A549 (cell line): ENCODE data around the gene OR4K17. TPM values are rescaled to one million over a fixed set of nuclear protein-coding genes. Genes with fewer than 3 reads are reported as not detected.

ENCODE experiments used
- ATAC-seq, 2 experiments: fragments of 200-7000 bp in 1 of 2; fragments of >200 bp in 1 of 2; cut with Nextera tagmentation in 1 of 2; cut with Tn5 transposase in 1 of 2; 3 replicates each; pipeline versions ENCODE4 v1.8.0 to v1.9.1; 2018 to 2020; ENCODE audit warnings: mild to moderate bottlenecking in 1 of 2, moderate library complexity in 1 of 2
- CTCF ChIA-PET: fragments of 300-600 bp; sonication (Branson Sonifier 250); formaldehyde crosslinking; extraction: SDS; loops from one replicate; lab custom pipeline; 2021; ENCODE audit warnings: antibody characterized with exemption, inconsistent platforms; lab: Yijun Ruan, JAX
- POLR2A ChIA-PET: fragments of 350-600 bp; formaldehyde crosslinking; extraction: SDS; loops from one replicate; lab custom pipeline; 2021; ENCODE audit warnings: antibody characterized with exemption, inconsistent platforms; lab: Yijun Ruan, JAX
- DNase-seq, 2 experiments: peaks; one replicate each; pipeline versions ENCODE4 v3.0.0 to v3.0.0-alpha.2; 2011 to 2016; ENCODE audit warnings: low read depth in 1 of 2, low spot score in 1 of 2
- FAIRE-seq: peaks from 2 replicates; lab custom pipeline; 2011; peaks lifted over from hg19 to GRCh38; lab: Jason Lieb, UNC
- H3K27ac ChIP-seq, 2 experiments: fragments of >200 bp; sonication (Bioruptor Twin); formaldehyde crosslinking; 3 replicates each; pipeline ENCODE4 v1.5.1; 2016 to 2017
- H3K4me1 ChIP-seq: fragments of >200 bp; sonication (Bioruptor Twin); formaldehyde crosslinking; 3 replicates; pipeline ENCODE4 v1.6.1; 2016
- H3K4me2 ChIP-seq: fragments of >200 bp; sonication (Bioruptor Twin); formaldehyde crosslinking; 3 replicates; pipeline ENCODE4 v1.6.1; 2016
- H3K4me3 ChIP-seq: fragments of >200 bp; sonication (Bioruptor Twin); formaldehyde crosslinking; 3 replicates; pipeline ENCODE4 v1.5.1; 2016
- H3K9me3 ChIP-seq: fragments of >200 bp; sonication (Bioruptor Twin); formaldehyde crosslinking; 3 replicates; pipeline ENCODE4 v1.6.1; 2016
- BHLHE40 ChIP-seq: IDR thresholded peaks from 2 replicates; pipeline ENCODE4 v1.6.1; 2012; ENCODE audit warnings: low read depth, low read length, inconsistent platforms
- CBX2 ChIP-seq: fragments of 200-600 bp; sonication (generic); IDR thresholded peaks from 2 replicates; pipeline ENCODE4 v1.6.1; 2016; ENCODE audit warnings: low read depth, mild to moderate bottlenecking, borderline replicate concordance
- CHD2 ChIP-seq: fragments of 150-350 bp; IDR thresholded peaks from 2 replicates; pipeline ENCODE4 v1.6.1; 2014; ENCODE audit warnings: low read length; ENCODE audit not compliant: partially characterized antibody
- CHD4 ChIP-seq: fragments of 200-600 bp; sonication (generic); IDR thresholded peaks from 2 replicates; pipeline ENCODE4 v1.6.1; 2016; ENCODE audit warnings: antibody characterized with exemption, mild to moderate bottlenecking, borderline replicate concordance
- CTCF ChIP-seq: fragments of >200 bp; sonication (Bioruptor Twin); formaldehyde crosslinking; IDR thresholded peaks from 3 replicates; pipeline ENCODE4 v1.5.1; 2016
- E2F6 ChIP-seq: IDR thresholded peaks from 2 replicates; pipeline ENCODE4 v1.6.1; 2012; ENCODE audit warnings: low read depth, borderline replicate concordance
- EHF ChIP-seq: fragments of 250-450 bp; sonication (Bioruptor Pico); IDR thresholded peaks from 2 replicates; pipeline ENCODE4 v1.5.0; 2020; ENCODE audit warnings: mild to moderate bottlenecking
- EHMT2 ChIP-seq: fragments of 200-600 bp; sonication (generic); IDR thresholded peaks from 2 replicates; pipeline ENCODE4 v1.6.1; 2016; ENCODE audit warnings: antibody characterized with exemption, low read depth, mild to moderate bottlenecking, moderate library complexity
- FOSB ChIP-seq: fragments of 250-450 bp; sonication (Bioruptor Pico); IDR thresholded peaks from 2 replicates; pipeline ENCODE4 v1.5.0; 2020; ENCODE audit warnings: mild to moderate bottlenecking, moderate library complexity
- HDAC2 ChIP-seq: fragments of 200-600 bp; sonication (generic); IDR thresholded peaks from 2 replicates; pipeline ENCODE4 v1.6.1; 2016
- JUN ChIP-seq, 2 experiments: fragments of >200 bp; sonication (Bioruptor Twin); formaldehyde crosslinking; IDR thresholded peaks; 2 replicates in 1 of 2; 3 replicates in 1 of 2; pipeline ENCODE4 v1.6.1; 2016 to 2017
- JUNB ChIP-seq: fragments of >200 bp; sonication (Bioruptor Twin); formaldehyde crosslinking; IDR thresholded peaks from 2 replicates; pipeline ENCODE4 v1.6.1; 2016
- KDM1A ChIP-seq: fragments of 200-600 bp; sonication (generic); IDR thresholded peaks from 2 replicates; pipeline ENCODE4 v1.6.1; 2016; ENCODE audit warnings: low read depth, mild to moderate bottlenecking
- MAFK ChIP-seq: fragments of 450-650 bp; IDR thresholded peaks from 2 replicates; pipeline ENCODE4 v1.6.1; 2014; ENCODE audit not compliant: partially characterized antibody
- NPAS2 ChIP-seq: fragments of 250-450 bp; sonication (Bioruptor Pico); IDR thresholded peaks from 2 replicates; pipeline ENCODE4 v1.8.0; 2022; ENCODE audit warnings: mild to moderate bottlenecking, moderate library complexity, borderline replicate concordance
- POLR2A ChIP-seq: IDR thresholded peaks from 2 replicates; pipeline ENCODE4 v1.6.1; 2012; ENCODE audit warnings: mild to moderate bottlenecking, low read length
- RCOR1 ChIP-seq: fragments of 150-350 bp; IDR thresholded peaks from 2 replicates; pipeline ENCODE4 v1.6.1; 2014; ENCODE audit warnings: antibody characterized with exemption, low read length, low read depth
- RNF2 ChIP-seq: fragments of 200-600 bp; sonication (generic); IDR thresholded peaks from 2 replicates; pipeline ENCODE4 v1.6.1; 2016; ENCODE audit warnings: low read depth, mild to moderate bottlenecking, antibody characterized with exemption, moderate library complexity, borderline replicate concordance
- SREBF2 ChIP-seq: fragments of 450-650 bp; IDR thresholded peaks from 2 replicates; pipeline ENCODE4 v1.6.1; 2014; ENCODE audit warnings: mild to moderate bottlenecking, moderate library complexity
- TFCP2L1 ChIP-seq: fragments of 250-450 bp; sonication (Bioruptor Pico); IDR thresholded peaks from 2 replicates; pipeline ENCODE4 v1.5.0; 2021; ENCODE audit warnings: mild to moderate bottlenecking
- TP53 ChIP-seq: fragments of 250-450 bp; sonication (Bioruptor Pico); IDR thresholded peaks from 2 replicates; pipeline ENCODE4 v1.5.0; 2021; ENCODE audit warnings: mild to moderate bottlenecking, moderate library complexity
- USF2 ChIP-seq: fragments of 450-650 bp; IDR thresholded peaks from 2 replicates; pipeline ENCODE4 v1.6.1; 2014; ENCODE audit warnings: antibody characterized with exemption
- ZC3H11A ChIP-seq: fragments of 450-650 bp; IDR thresholded peaks from 2 replicates; pipeline ENCODE4 v1.6.1; 2014; ENCODE audit warnings: antibody characterized with exemption, mild to moderate bottlenecking
- ZNF302 ChIP-seq: fragments of 250-450 bp; sonication (Bioruptor Pico); IDR thresholded peaks from 2 replicates; pipeline ENCODE4 v1.9.0; 2021; ENCODE audit warnings: inconsistent platforms, mild to moderate bottlenecking, moderate library complexity
- WGBS: methylation state at CpG from one replicate; pipeline ENCODE4 v1.1.6; 2017; ENCODE audit errors: missing lambda C conversion rate; 5-methylcytosine and 5-hydroxymethylcytosine counted together
- polyA plus RNA-seq, 4 experiments: library from polyadenylated mRNA; depleted of rRNA in 3 of 4; stranded (reverse); fragments of >200 nt; fragmentation: RNase III in 1 of 4; extraction: RNeasy Plus Mini Kit Qiagen cat#74134 plus additional on column Dnase treatment in 1 of 4; gene quantifications; 2 replicates in 3 of 4; 3 replicates in 1 of 4; pipeline ENCODE4 v1.2.3, GENCODE V29; 2011 to 2017
- TF ChIP-seq, protein P1 (sequence below): IDR thresholded peaks from 2 replicates; pipeline ENCODE4 v1.6.1; 2012
- TF ChIP-seq, protein P2 (sequence below): fragments of 200-600 bp; sonication (generic); IDR thresholded peaks from 2 replicates; pipeline ENCODE4 v1.6.1; 2016; ENCODE audit warnings: antibody characterized with exemption, mild to moderate bottlenecking, moderate library complexity
- TF ChIP-seq, protein P3 (sequence below): fragments of >200 bp; sonication (Bioruptor Twin); formaldehyde crosslinking; IDR thresholded peaks from 2 replicates; pipeline ENCODE4 v1.6.1; 2016

Gene OR4K17
- polyA plus RNA-seq, 2 of the 4 experiments (the other 2 are of a cell fraction), result not detected

- H3K4me2 ChIP-seq, result no peak overlapping the region
- POLR2A ChIA-PET, result no interaction called here
- DNase-seq, result no peak
- TF ChIP-seq EHMT2 (no peak), EHF (CRISPR knock-in tag) (no peak), POLR2A (no peak), RCOR1 (no peak), BHLHE40 (no peak), FOSB (CRISPR knock-in tag) (no peak), RNF2 (no peak), JUNB (no peak), USF2 (no peak), TFCP2L1 (no peak), SREBF2 (no peak), ZNF302 (CRISPR knock-in tag) (no peak)
- no peaks in the 10 kb centered on the region for H3K9me3 ChIP-seq
- no peak for FAIRE-seq
- CTCF ChIA-PET, result interaction anchor here (1.0 kb wide), 1 partner anchor 32 kb away, joined by 3 read pairs; no protein-coding TSS in a partner anchor
- no peaks in the 10 kb centered on the region for H3K4me1 ChIP-seq
- WGBS, result 13% methylated on average over 1 of the region's 1 CpG
- no peak overlapping the region for H3K27ac ChIP-seq
- ATAC-seq, result no peak
- no peak overlapping the region for H3K4me3 ChIP-seq
These were observed 34.3 kb downstream of the OR4K17 start for GRCh38 chr14:20144820-20145219.

DNA sequence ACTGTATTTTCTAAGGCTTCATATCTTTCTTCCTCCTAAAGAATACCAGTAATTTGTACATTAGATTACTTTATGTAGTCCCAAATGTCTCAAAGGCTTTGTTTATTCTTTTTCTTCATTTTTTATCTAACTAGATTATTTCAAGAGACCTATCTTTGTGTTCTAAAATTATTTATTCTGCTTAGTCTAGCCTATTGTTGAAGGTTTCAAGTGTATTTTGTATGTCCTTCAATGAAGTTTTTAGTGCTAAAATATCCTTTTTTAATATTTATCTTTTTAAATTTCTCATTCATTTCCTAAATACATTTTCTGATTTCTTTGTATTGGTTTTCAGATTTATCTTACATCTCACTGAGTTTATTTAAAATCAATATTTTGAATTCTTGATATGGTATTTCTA lies 53.9 kb downstream of the OR4K17 start:
- Histone ChIP-seq H3K4me3 (no peak overlapping the region), H3K27ac (no peak overlapping the region), H3K9me3 (peaks cover 5% of the 10 kb centered on the region; the same call in 1 of the 3 replicates), H3K4me2 (no peak overlapping the region), H3K4me1 (no peaks in the 10 kb centered on the region)
- ATAC-seq (no peak), DNase-seq (no peak), FAIRE-seq (no peak)
- ChIA-PET CTCF (no interaction called here), POLR2A (no interaction called here)
- TF ChIP-seq CBX2 (no peak), JUN (IDR thresholded peaks at IDR 0.05) (no peak), NPAS2 (CRISPR knock-in tag) (no peak), E2F6 (no peak), ZNF302 (CRISPR knock-in tag) (no peak), POLR2A (no peak), RCOR1 (no peak), EHF (CRISPR knock-in tag) (no peak), EHMT2 (no peak), MAFK (no peak), CHD2 (no peak), ZC3H11A (no peak), KDM1A (no peak), CTCF (no peak), HDAC2 (no peak), CHD4 (no peak), TP53 (CRISPR knock-in tag) (no peak)
- TF ChIP-seq, protein P1, sequence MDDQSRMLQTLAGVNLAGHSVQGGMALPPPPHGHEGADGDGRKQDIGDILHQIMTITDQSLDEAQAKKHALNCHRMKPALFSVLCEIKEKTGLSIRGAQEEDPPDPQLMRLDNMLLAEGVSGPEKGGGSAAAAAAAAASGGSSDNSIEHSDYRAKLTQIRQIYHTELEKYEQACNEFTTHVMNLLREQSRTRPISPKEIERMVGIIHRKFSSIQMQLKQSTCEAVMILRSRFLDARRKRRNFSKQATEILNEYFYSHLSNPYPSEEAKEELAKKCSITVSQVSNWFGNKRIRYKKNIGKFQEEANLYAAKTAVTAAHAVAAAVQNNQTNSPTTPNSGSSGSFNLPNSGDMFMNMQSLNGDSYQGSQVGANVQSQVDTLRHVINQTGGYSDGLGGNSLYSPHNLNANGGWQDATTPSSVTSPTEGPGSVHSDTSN, result no peak
- TF ChIP-seq, protein P2, sequence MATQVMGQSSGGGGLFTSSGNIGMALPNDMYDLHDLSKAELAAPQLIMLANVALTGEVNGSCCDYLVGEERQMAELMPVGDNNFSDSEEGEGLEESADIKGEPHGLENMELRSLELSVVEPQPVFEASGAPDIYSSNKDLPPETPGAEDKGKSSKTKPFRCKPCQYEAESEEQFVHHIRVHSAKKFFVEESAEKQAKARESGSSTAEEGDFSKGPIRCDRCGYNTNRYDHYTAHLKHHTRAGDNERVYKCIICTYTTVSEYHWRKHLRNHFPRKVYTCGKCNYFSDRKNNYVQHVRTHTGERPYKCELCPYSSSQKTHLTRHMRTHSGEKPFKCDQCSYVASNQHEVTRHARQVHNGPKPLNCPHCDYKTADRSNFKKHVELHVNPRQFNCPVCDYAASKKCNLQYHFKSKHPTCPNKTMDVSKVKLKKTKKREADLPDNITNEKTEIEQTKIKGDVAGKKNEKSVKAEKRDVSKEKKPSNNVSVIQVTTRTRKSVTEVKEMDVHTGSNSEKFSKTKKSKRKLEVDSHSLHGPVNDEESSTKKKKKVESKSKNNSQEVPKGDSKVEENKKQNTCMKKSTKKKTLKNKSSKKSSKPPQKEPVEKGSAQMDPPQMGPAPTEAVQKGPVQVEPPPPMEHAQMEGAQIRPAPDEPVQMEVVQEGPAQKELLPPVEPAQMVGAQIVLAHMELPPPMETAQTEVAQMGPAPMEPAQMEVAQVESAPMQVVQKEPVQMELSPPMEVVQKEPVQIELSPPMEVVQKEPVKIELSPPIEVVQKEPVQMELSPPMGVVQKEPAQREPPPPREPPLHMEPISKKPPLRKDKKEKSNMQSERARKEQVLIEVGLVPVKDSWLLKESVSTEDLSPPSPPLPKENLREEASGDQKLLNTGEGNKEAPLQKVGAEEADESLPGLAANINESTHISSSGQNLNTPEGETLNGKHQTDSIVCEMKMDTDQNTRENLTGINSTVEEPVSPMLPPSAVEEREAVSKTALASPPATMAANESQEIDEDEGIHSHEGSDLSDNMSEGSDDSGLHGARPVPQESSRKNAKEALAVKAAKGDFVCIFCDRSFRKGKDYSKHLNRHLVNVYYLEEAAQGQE, result no peak
- TF ChIP-seq, protein P3, sequence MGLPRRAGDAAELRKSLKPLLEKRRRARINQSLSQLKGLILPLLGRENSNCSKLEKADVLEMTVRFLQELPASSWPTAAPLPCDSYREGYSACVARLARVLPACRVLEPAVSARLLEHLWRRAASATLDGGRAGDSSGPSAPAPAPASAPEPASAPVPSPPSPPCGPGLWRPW, result no peak
- TF ChIP-seq, all 56 proteins: peak for 0
